GM11168 (cell line): ENCODE data around the gene JOSD1.

ENCODE experiments used
- in situ Hi-C: fragments of 300-500 bp; cut with MboI; formaldehyde crosslinking; loops from one replicate; pipeline ENCODE4 v1.12.0; 2022; ENCODE audit warnings: low sequenced_read_pairs; ENCODE audit not compliant: unreplicated experiment

The JOSD1 gene

DNA sequence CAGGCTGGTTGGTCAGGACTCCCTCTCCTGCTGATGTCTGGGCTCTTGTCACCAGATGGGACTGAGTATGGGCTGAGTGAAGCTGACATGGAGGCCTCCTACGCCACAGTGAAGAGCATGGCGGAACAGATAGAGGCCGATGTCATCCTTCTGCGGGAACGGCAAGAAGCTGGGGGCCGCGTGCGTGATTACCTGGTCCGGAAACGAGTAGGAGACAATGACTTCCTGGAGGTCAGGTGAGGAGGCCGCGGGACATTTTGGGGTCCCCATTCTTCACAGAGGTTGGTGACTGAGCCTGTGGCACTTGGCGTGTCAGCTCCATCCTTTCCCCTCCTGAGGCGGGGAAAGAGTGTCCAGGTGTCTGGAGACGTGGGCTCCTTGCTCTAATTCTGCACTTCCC is 15.1 kb upstream of the JOSD1 start:
- in situ Hi-C loops, result no loop called here

DNA sequence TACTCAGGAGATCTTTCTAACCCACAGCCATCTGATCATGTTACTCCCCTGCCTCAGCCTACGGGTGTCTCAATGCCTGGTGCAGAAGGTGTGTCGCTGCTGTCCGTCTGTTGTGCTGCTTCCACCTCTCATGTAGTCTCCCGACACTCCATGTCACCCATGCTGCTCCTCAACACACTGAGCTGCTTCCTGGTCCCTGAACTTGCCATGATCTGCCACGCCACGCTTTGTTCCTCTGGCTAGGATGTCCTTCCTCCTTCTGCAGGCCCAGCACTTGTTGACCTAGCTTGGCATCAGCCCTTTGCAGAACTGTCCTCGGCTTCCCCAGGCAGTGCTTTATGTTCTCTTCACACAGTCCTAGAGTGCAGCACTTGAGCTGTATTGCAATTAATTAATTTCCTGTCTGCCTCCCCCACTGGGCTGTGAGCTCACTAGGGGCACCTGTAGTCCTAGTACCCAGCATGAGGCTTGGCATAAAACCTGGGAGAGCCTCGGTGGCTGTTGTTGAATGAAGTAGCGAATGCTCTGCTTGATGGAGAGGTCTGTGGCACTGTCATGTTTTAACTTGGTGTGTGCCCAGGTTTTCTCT is 14.5 kb upstream of the JOSD1 start:
- in situ Hi-C loops, result no loop called here

- in situ Hi-C loops, result no loop called here
Measured at GRCh38 chr22:38713921-38714320, 13.2 kb upstream of the JOSD1 start.

GRCh38 chr22:38712486-38713207 is 11.9 kb upstream of the JOSD1 start:
- in situ Hi-C loops, result no loop called here

- in situ Hi-C loops, result no loop called here
Measured at GRCh38 chr22:38710866-38711265, 10.1 kb upstream of the JOSD1 start.

- in situ Hi-C loops, result no loop called here
Measured at GRCh38 chr22:38710351-38710750, 9.6 kb upstream of the JOSD1 start.

DNA sequence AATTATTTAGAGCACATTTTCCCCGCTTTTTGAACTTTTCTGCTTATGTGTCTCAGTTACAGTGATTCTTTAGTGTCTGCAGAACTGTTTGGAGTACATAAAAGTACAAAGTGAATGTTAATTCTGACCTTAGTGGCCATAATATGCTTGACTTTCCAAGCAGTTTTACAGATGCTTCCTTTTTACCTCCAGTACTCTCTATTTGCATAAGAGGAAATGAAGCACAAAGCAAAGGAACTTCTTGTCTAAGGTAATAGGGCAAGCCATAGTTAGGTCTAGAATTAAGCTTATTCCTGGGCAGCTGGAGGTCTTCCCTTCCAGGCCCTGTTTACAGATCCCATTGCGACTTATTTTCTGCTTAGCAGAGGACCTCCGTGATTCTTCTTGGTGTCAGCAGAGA is 8.6 kb upstream of the JOSD1 start:
- in situ Hi-C loops, result no loop called here

GRCh38 chr22:38707984-38708383 is 7.2 kb upstream of the JOSD1 start:
- in situ Hi-C loops, result no loop called here

DNA sequence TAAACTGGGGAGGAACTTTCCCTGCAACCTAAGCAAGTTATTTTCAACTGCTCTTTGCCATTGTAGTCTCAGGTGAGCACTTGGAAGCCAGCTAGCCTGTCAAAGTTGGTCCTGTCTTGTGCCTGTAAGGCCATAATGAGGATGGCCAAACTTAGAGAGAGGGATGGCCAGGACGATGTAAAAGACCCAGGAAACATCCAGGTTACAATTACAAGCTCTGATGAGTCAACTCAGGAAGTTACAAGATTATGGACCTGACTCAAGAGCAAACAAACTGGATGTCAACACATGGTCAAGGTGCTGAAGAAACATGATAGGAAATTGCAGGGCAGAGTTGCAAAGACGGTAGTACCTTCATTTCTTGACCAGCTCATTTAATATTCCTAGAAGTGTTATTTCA is 6.6 kb upstream of the JOSD1 start:
- in situ Hi-C loops, result no loop called here

DNA sequence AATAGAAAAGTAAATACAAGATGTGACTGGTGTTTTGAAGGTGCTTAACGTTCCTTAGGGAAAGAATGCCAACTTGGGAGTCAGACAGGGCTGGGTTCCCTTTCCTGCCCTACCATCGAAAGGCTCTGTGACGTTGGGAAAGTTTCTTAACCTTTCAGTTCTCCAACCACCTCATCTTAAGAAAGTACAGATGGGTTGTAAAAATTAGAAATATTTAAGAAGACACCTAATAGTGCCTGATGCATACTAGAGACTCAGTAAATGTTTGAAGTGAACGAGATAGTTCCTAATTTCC is 6.1 kb upstream of the JOSD1 start:
- in situ Hi-C loops, result no loop called here

DNA sequence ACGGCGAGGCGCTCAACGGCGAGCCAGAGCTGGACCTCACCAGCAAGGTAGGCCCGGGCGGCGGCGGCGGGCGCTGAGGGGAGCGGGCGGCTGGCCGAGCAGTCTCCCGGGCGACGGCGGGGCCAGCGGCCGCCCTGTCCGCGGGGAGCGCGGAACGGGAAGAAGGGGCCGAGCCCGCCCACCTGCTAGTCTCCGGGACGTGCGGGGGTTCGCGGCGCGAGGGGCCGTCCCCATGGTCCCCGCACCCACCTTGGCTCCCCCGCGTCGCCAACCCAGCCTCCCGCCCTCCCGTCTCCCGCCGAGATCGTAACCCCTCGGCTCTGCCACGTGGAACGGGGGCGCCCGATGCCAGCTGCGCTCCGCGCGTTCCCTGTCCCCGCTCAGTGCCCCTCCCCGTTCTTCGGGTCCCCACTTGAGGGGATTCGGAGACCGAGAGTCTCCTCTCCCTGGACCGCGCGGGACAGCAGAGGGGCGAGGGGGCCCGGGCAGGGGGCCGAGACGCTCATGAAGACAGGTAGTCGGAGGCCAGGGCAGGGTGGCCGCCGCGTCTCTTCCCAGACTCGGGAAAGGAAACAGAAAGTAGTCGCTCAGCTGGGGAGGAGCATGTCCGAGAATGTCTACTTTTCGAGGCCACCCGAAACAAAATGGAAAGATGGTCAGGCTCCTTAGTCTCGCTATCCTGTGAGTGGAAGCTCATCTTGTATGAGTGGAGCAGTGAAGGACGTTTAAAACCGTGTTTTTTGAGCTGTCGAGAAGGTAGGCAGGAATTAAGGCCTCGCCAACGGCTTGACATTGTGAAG is 5.6 kb upstream of the JOSD1 start:
- in situ Hi-C loops, result no loop called here

- in situ Hi-C loops, result no loop called here
Measured at GRCh38 chr22:38705235-38706100, 4.7 kb upstream of the JOSD1 start, which contains the start of gene GTPBP1. GTPBP1 (plus strand) TSS chr22:38705944; CDS start chr22:38705956, 12 bp downstream.

GRCh38 chr22:38704654-38705234 is 4.0 kb upstream of the JOSD1 start:
- in situ Hi-C loops, result no loop called here

DNA sequence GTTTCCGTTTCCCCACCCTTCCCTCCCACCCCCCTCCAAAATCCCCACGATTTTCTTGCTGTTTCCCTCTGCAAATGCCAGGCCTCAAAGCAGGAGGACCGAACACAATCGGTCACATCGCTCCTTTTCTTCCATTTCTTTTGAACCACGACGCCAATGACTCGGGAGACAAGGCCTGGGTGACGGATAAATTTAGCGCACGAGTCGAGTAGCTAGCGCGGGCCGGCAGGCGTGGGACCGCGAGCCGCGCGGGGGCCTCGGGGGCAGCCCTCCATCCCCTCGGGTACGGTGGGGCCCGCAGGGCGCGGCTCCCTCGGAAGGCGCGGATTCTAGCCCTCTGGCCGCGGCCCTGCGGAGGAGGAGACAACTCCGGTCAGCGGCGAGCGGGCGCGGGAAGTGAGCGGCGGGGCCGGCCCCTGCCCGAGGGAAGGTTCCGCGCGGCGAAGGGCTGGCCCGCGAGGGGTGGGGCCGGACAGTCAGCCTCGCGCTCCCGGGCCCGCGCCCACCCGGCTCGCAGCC is 414 bp downstream of the JOSD1 start:
- in situ Hi-C loops, result no loop called here

- in situ Hi-C loops, result no loop called here
Measured at GRCh38 chr22:38699784-38700183, 959 bp downstream of the JOSD1 start.

DNA sequence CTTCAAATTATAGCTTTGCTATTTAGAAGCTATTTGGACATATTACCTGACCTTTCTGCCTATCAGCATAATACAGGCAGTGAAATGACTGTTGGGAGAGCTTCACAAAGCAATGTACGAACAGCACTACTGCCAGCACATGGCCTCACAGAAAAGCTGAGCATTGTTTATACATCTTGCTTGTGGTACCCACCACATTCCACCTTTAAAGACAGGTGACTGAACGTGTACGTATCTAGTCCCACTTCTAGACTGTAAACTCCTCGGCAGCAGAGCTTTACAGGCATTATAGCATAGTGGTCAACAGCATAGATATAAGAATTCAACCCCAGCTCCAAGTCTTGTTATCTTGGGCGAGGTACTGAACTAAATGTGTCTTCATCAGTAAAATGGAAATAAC is 1.6 kb downstream of the JOSD1 start:
- in situ Hi-C loops, result no loop called here

DNA sequence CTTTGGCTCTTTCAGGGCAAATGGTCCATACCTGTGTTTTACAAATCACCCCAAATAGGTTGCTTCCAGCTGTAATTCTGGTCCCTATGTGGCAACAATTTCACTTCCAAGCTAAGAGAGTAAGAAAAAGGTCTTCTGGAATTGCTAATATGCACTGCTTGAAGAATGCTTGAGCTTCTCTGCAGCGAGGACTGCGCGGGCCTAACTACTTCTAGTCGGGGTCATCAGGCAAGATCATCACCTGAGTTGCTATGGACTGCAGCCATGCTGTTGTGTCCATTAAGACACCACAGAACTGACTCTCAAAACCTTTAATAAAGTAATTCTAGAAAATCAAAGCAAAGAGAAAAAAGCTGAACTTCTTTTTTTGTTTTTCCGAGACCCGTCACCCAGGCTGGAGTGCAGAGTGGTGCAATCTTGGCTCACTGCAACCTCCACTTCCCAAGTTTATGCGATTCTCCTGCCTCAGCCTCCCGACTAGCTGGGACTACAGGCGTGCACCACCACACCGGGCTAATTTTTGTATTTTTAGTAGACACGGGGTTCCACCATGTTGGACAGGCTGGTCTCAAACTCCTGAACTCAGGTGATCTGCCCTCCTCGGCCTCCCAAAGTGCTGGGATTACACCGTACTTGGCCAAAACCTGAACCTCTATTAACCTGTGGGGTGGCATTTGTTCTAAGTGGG is 2.2 kb downstream of the JOSD1 start:
- in situ Hi-C loops, result no loop called here

- in situ Hi-C loops, result no loop called here
Measured at GRCh38 chr22:38697425-38698089, 3.2 kb downstream of the JOSD1 start.
